ENCODE results near the gene RWDD3.

RWDD3 gene

DNA sequence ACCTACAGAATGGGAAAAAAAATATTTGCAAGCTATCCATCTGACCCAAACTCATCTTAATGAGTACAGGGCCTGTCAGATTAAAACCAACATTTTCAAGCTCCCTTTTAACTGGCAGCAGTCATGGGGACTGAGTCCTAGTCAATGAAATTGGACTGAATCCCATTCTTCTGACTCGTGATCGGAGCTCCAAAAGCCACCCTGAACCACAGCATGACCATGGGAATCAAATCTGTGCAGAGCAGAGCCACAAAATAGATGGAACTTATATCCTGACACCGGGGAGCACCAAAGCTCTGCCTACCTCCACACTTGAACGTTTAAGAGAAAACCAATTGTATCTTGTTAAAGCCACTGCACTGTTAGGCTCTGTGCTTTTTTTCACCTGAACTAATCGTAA is 5.0 kb upstream of the RWDD3 start:
- in situ Hi-C loops (cut with MboI; ENCODE audit: low sequenced_read_pairs), result loop anchor here (25.0 kb wide), 1 partner anchor 367 kb away; no protein-coding TSS in a partner anchor

DNA sequence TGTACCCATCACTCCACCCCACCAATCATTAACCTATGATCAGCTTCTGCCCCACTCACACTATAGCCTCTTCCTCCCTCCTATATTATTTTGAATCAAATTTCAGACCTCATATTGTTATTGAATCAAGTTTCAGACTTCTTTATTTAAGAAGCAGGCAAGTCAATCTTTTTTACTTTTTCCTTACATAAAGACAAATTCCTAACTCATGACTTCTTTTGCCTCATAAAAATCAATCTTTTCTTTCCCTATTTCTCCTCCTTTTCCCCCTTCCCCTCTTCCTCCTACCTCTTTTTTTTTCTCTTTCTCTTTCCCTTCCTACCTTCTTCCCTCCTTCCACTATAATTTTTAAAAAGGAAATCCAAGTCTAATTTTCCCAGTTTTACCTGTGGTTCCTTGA is 4.3 kb upstream of the RWDD3 start:
- in situ Hi-C loops (cut with MboI; ENCODE audit: low sequenced_read_pairs), result loop anchor here (25.0 kb wide), 1 partner anchor 367 kb away; no protein-coding TSS in a partner anchor

DNA sequence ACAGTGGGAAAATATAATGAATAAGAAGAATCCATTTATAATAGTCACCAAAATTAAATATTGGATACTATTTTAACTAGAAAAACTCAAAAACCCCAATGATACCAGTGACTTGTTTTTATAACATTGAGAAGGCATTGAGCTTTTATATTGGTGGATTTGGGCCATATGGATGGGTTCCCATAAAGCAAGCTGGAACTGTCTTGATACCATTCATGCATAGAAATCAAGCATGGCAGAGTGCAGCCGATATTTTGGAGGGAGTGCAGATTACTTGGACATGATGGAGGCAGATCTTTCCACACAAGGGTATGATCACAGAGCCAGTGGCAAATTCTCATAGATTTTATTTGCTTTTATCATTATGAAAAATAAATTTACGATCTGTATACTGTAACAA is 3.8 kb upstream of the RWDD3 start:
- in situ Hi-C loops (cut with MboI; ENCODE audit: low sequenced_read_pairs), result loop anchor here (25.0 kb wide), 1 partner anchor 368 kb away; no protein-coding TSS in a partner anchor

DNA sequence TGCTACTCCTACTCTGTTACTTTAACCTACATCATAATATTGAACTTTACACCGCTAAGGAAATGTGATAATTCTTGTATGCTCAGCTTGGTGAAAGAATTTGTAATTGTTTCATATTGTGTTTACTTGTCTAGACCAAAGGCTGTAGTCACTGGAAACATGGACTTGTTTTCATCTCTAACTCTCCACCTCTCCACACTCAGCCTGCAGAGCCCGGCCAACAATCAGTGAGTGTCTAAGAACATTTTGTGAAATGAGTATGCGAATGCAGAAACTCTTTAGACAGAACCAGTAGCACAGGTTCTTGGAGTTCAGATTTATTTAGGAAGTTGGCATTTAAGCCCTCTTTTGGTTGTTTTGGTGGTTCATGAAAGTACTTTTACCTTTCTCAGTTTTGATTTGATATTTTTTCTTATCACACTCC is 3.2 kb upstream of the RWDD3 start:
- in situ Hi-C loops (cut with MboI; ENCODE audit: low sequenced_read_pairs), result loop anchor here (25.0 kb wide), 1 partner anchor 368 kb away; no protein-coding TSS in a partner anchor

DNA sequence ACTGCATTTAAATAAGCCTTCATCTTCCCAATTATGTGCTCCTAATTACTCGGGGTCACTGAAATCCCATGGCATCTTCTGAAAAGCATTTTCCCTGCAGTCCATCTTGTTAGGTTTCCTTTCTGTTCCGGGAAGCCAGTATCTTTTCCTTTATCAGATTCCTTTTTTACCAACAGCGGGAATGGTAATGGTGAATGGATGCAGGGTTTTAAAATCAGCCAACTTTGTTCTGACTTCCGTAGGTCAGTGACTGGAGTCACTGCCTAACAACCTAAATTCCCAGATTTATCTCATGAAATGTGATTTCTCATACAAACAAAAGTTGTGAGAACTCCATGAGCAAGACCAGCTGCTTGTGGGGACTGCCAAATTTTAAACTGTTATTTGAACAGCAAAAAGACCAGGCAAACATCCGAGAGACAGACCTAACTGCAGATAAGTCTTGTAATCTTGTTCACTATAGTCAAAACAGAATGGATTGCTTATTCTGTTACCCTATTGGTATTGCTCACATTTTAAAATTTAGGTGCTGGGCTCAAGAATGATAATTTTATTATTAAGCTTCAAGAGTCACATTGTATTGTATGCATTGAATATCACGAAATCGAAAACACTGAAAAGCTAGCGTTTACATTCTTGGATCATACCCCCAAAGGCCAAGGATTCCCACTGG is 1.2 kb upstream of the RWDD3 start:
- in situ Hi-C loops (cut with MboI; ENCODE audit: low sequenced_read_pairs), result loop anchor here (25.0 kb wide), 1 partner anchor 370 kb away; no protein-coding TSS in a partner anchor

DNA sequence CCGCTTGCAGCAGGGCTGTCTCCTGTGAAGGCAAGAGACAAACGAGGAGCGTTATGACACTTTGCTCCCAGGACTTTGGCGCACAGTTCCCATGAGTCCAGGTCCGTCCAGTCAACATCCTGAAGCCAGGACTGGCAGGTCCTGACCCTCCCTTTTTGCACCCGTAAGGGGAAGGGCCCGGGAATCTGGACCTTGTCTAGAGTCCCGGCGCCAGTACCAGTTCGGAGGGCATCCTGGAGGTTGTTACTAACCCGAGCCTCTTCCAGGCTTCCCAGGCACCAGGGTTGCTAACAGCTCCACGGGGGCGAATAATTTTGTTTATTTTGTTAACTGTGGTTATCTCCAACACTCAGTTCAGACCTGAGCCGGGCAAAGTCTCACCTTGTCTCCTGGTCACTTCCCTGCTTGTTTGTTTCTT is 682 bp upstream of the RWDD3 start:
- in situ Hi-C loops (cut with MboI; ENCODE audit: low sequenced_read_pairs), result loop anchor here (25.0 kb wide), 1 partner anchor 371 kb away; no protein-coding TSS in a partner anchor

DNA sequence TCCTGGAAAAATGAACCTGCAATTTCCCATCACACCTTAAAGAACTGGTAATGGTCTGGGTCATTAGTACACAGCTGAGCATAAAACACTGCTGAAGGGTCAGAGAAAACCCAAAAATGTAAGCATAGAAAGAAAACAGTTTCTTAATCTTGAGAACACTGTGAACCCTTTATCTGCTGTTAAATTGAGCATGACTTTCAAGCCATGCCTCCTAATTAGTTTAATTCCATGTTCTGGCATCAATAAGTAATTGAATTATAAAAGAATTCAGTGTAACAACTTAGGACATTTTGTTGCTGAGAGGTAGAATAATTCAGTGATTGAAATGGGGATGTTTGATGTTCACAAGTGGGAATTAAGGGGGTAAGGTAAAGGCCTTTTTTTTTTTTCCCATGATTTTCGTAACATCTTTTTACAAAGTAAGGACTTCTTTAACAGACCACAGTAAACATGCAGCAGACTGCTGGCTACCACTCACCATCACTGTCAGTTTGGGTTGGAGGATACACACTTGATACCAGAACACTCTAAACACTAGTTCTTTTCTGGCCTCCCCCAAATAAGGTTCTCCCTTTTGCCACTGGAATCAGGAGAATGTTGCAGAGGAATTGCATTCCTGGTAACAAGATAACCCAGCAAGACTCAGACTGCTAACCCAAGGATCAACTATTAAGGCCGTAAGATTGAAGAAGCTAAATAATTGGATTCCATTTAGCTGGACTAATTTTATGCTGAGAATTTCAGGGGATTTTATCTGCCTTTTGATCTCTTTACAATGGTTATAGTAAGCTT is 3.0 kb downstream of the RWDD3 start:
- in situ Hi-C loops (cut with MboI; ENCODE audit: low sequenced_read_pairs), result loop anchor here (25.0 kb wide), 1 partner anchor 375 kb away; no protein-coding TSS in a partner anchor

DNA sequence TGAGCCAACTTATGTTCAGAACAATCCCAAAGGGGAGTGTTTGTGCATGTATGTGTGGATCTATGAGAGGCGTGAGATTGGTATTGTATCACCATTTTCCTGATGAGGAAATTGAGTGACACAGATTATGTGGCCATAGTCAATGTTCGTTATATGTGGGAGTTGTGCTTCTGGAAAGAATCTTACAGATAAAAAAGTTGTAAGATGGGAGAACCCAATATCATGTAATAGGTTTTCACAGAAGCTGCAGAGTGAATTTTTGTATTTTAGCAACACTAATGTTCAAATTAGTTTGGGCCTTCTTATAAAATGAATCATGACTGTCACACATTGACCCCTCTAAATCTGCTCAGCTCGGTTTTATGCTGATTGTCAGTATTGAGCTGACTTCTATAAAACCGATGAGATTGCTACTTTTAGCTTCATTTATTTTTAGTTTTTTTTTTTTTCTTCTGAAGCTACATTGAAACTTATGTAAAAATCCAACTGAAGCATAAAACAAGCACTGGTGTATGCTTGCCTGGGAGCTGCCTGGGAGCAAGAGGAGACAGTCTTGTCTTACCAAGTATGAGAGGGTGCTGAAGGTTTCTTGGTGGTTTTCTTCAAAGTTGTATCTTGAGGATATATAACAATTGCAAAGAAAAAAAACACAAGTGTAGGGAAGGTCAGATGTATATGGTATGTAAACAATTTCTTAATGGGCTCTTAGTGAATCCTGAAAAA is 4.1 kb downstream of the RWDD3 start:
- in situ Hi-C loops (cut with MboI; ENCODE audit: low sequenced_read_pairs), result loop anchor here (25.0 kb wide), 1 partner anchor 376 kb away; no protein-coding TSS in a partner anchor

DNA sequence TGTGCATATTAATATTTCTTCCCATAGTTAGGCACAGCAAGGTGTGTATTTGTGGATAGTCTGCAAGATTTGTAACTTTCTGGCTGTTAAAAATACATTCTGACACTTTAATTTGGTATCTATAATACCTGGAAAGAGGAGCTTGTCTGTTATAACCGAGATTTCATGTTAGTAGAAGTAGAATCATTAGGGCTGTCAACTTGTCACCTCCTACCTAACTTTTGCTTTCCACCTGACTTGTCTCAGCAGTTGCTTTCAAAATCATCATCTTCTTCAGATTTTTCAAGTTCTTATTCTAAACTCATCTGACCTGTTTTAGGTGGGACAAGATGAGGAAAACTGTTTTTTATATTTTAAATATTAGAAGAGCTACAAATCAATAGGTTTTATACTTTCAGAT is 11.0 kb downstream of the RWDD3 start:
- in situ Hi-C loops (cut with MboI; ENCODE audit: low sequenced_read_pairs), result loop anchor here (25.0 kb wide), 1 partner anchor 383 kb away; no protein-coding TSS in a partner anchor

DNA sequence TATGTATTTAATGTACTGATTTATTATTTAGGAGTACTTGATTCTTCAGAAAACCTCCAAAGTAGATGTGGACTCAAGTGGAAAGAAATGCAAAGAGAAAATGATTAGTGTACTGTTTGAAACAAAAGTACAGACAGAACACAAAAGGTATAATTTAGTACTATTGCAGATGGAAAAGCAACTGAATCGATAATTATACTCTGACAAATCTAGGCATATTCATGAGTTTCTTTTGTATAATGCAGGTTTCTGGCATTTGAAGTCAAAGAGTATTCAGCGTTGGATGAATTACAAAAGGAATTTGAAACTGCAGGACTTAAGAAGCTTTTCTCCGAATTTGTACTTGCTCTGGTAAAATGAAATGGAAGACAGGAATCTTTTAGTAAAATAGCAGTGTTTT is 12.5 kb downstream of the RWDD3 start:
- in situ Hi-C loops (cut with MboI; ENCODE audit: low sequenced_read_pairs), result loop anchor here (25.0 kb wide), 1 partner anchor 384 kb away; no protein-coding TSS in a partner anchor

DNA sequence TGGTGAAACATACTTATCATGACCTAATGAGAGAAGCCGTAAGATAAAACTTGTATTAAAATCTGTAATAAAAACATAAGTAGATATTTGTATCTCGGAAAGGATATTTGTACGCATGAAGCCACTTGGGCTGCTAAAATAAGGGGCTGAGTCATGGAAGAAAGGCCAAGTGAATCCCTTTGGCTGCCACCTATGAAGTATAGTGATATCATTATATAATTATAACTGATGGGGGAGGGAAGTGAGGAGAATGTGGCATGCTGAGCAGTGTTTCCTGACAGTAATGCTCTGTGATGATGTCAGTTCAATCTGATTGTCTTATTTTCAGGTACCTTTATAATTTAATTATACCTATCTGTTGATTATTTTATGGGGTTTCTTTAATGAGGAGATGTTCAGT is 13.6 kb downstream of the RWDD3 start:
- in situ Hi-C loops (cut with MboI; ENCODE audit: low sequenced_read_pairs), result loop anchor here (25.0 kb wide), 1 partner anchor 385 kb away; no protein-coding TSS in a partner anchor

DNA sequence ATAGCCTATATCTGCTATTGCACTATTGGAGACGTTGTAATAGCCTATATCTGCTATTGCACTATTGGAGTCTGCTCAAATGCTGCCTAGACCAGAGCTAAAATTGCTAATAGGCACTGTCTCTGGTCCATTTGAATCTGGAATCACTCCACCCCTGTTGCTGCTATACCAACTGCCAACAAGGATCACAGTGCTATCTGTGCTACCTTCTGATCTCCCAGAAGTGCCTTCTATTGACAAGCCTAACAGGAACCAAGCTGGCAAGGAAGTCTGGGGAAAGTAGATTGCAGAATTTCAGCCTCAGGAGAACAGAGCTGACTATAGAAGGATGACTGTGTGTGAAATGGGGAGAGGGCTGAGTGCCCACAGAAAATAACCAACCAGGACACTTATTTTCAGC is 15.9 kb downstream of the RWDD3 start:
- in situ Hi-C loops (cut with MboI; ENCODE audit: low sequenced_read_pairs), result loop anchor here (25.0 kb wide), 1 partner anchor 388 kb away; no protein-coding TSS in a partner anchor

DNA sequence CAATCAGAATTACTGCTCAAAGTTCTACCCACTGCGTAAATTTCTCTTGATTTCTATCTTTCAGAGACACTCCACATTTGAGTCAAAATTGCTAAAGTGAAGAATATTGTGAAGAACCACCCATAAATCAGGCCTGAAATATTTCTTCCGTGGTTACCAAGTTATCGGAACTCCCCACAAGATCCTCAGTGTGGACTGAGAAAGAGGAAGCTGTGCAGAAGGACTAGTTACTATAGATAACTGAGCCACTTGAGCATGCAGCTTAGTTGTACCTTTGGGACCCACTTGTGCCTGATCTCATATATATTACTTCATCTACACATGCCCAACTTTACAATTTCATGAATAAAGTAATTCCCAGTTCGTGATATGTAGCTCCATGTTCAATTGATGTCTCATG is 18.4 kb downstream of the RWDD3 start:
- in situ Hi-C loops (cut with MboI; ENCODE audit: low sequenced_read_pairs), result no loop called here

DNA sequence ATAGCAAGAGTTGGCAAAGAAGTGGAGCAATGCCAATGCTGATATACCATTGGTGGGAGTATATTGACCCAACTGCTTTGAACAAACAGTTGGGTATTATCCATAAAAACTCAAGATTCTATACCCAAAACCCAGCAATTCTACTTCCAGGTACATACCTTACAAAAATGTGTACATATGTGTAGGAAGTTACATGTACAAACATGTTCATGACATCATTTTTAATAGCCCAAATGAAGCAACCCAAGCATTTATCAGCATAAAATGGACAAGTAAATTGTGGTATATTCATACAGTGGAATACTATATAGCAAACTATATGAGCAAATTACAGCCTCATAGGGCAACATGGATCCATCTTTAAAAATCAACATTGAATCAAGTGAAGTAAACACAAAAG is 20.9 kb downstream of the RWDD3 start:
- in situ Hi-C loops (cut with MboI; ENCODE audit: low sequenced_read_pairs), result no loop called here

DNA sequence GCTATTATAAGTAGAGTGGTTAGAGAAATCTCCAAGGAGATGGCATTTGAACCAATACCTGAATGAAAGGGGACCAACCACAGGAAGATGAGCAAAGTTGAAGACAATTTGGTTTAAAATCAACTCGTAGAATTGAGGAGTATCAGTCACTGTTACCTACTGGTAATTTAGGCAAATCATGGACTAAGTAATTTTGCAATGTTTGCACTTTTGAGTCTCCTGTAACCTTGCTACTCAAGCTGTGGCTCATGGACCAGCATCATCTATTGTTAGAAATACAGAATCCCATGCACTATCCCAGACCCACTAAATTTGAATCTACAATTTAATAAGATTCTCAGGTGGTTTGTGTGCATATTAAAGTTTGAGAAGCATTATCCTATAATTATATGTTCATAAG is 21.8 kb downstream of the RWDD3 start:
- in situ Hi-C loops (cut with MboI; ENCODE audit: low sequenced_read_pairs), result no loop called here

DNA sequence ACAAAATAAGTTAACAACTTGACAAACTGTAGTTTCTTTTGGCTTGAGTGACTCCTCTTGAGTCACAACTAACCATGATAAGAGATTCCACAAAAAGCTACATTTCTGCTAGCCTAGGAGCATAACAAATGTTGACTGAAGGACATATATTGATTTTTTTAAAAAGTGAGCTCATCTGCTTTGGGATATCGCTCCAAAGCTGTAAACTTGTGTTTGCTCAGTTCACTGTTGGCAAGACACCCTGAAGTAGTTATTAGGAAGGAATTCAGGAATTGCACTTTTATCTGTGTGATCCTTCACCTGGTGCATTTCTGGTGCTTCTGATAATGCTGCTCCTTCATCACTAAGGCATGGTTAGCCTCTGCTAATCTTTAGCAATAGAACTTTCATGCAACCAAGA is 23.7 kb downstream of the RWDD3 start:
- in situ Hi-C loops (cut with MboI; ENCODE audit: low sequenced_read_pairs), result no loop called here

DNA sequence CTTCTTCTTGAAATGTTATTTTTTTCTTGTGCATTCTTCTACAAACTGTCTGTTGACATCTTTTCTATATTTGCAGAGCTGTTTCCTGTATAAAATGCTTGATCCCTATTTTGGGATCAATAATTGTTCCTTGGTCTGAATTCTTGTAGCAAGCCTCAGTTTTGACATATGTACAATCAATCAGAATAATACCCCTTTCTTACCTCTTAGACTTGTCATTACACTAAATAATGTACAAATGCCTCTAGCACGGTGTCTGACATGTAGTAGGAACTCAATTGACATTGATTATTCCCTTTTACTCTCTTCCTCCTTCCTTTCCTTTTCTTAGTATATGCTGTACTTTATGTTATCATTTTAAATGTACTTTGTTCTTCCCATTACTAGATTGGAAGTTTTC is 25.2 kb downstream of the RWDD3 start:
- in situ Hi-C loops (cut with MboI; ENCODE audit: low sequenced_read_pairs), result no loop called here

DNA sequence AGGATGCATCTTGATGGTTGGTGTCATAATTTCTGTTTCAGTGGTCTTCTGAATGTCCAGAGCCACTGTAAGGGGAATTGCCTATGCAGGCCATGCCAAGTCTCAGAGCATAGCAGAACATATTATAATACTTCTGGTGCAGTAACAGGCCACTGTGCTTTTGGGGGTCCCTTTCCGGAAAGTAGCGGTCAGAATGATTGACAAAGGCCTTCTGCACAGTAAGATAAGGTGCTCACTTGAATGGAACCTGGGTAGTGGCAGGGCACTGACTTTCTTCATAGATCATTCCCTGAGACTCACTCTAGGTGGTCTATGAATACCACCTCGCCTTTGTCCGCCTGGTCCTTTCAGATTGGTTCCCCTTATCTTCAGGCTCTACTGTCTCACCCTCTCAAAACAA is 28.9 kb downstream of the RWDD3 start:
- in situ Hi-C loops (cut with MboI; ENCODE audit: low sequenced_read_pairs), result no loop called here

DNA sequence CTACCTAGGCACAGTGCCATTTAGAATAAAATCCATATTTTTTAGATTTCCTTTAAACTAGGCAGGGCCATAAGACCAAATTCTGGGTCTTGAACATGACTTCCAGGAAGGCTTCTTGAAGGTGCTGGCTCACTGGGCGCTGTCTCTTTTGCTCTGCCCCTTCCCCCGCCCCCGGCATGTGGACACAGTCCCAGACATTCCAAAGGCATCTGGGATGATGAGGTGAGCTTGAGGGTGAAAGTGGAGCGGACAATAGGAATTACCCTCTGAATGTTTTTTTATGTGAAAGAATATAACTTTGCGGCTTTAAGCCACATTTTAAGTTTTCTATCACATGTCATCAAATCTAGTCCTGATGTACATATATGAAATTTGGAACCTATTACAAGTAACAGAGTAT is 29.4 kb downstream of the RWDD3 start:
- in situ Hi-C loops (cut with MboI; ENCODE audit: low sequenced_read_pairs), result no loop called here

DNA sequence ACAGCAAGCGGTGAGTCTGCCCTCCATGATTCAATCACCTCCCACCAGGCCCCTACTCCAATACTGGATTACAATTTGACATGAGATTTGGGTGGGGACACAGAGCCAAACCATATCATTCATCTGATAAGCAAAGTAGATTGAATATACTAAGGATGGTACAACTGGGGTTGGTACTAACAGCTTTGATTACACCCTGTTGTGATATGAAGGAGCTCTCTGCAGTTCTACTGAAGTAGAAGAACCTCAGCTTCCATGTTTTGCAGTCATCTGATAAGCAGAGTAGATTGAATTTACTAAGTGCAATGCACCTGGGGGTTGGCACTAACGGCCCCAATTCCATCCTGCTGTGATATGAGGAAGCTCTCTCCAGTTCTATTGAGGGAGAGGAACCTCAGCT is 31.1 kb downstream of the RWDD3 start:
- in situ Hi-C loops (cut with MboI; ENCODE audit: low sequenced_read_pairs), result no loop called here

DNA sequence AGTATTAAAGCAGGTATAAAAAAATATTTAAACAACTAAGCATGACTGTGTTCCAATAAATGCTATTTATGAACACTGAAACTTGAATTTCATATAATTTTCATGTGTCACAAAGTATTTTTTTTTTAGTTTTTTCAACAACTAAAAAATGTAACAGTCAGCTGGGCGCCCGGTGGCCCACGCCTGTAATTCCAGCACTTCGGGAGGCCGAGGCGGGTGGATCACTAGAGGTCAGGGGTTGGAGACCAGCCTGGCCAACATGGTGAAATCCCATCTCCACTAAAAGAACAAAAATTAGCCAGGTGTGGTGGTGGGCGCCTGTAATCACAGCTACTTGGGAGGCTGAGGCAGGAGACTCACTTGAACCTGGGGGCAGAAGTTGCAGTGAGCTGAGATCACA is 42.4 kb downstream of the RWDD3 start:
- in situ Hi-C loops (cut with MboI; ENCODE audit: low sequenced_read_pairs), result no loop called here

Measured in HL-60/S4 (cell line).